HG03025 (cell line): ENCODE results near the gene MAP2K3.

ENCODE experiments used
- ATAC-seq: cut with Tn5 transposase; IDR thresholded peaks from one replicate; pipeline ENCODE4 v1.9.1; 2021; ENCODE audit warnings: mild to moderate bottlenecking, moderate library complexity; ENCODE audit not compliant: unreplicated experiment, low FRiP score

MAP2K3 gene

GRCh38 chr17:21252289-21252795 is 32.2 kb upstream of the MAP2K3 start:
- no peak for ATAC-seq

- ATAC-seq = peak; percentile 57
Measured at GRCh38 chr17:21252796-21253645, 31.5 kb upstream of the MAP2K3 start, which contains the start of gene NATD1. NATD1 (minus strand) TSS chr17:21253410; CDS start chr17:21253264, 146 bp downstream.

GRCh38 chr17:21253646-21254441 is 30.7 kb upstream of the MAP2K3 start:
- ATAC-seq = peak; percentile 3

- no peak for ATAC-seq
Measured at GRCh38 chr17:21258593-21258992, 25.9 kb upstream of the MAP2K3 start.

GRCh38 chr17:21262259-21262993 is 22.1 kb upstream of the MAP2K3 start:
- no peak for ATAC-seq

- ATAC-seq = no peak
Measured at GRCh38 chr17:21263376-21263775, 21.1 kb upstream of the MAP2K3 start.

- ATAC-seq = no peak
Measured at GRCh38 chr17:21268596-21269188, 15.8 kb upstream of the MAP2K3 start.

DNA sequence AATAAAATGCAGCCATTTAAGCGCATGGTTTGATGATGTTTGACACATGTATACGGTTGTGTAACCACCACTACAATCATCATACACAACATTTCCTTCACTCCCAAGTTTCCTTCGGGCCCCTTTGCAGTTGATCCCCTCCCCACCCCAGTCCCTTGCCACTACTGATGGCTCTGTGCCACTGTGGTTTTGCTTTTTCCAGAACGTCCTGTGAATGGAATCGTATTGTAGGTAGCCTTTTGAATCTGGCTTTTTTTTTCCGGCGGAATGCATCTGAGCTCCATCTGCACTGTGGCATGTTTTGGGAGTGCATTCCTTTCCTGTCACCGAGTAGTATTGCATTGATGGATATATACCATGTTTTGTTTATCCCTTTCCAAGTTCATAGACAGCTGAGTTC is 15.1 kb upstream of the MAP2K3 start:
- ATAC-seq = no peak

- ATAC-seq = no peak
Measured at GRCh38 chr17:21271454-21272183, 12.9 kb upstream of the MAP2K3 start.

DNA sequence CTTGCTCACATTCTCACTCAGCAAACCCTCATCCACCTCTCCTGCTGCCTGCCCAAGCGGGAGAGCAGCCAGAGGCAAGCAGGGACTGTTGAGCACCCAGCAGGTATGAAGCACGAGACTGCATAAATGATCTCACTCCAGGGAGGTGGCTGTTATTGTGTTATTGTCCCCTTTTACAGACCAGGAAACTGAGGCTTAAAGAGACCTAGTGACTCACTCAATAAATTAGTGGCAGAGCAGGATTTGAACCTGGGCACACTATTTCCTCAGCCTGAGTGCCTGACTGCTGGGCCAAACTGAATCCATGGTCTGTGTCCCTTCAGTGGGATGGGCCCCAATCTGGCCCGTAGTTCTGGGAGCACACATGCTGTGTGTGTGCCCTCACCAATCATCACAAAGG is 12.3 kb upstream of the MAP2K3 start:
- ATAC-seq = no peak

DNA sequence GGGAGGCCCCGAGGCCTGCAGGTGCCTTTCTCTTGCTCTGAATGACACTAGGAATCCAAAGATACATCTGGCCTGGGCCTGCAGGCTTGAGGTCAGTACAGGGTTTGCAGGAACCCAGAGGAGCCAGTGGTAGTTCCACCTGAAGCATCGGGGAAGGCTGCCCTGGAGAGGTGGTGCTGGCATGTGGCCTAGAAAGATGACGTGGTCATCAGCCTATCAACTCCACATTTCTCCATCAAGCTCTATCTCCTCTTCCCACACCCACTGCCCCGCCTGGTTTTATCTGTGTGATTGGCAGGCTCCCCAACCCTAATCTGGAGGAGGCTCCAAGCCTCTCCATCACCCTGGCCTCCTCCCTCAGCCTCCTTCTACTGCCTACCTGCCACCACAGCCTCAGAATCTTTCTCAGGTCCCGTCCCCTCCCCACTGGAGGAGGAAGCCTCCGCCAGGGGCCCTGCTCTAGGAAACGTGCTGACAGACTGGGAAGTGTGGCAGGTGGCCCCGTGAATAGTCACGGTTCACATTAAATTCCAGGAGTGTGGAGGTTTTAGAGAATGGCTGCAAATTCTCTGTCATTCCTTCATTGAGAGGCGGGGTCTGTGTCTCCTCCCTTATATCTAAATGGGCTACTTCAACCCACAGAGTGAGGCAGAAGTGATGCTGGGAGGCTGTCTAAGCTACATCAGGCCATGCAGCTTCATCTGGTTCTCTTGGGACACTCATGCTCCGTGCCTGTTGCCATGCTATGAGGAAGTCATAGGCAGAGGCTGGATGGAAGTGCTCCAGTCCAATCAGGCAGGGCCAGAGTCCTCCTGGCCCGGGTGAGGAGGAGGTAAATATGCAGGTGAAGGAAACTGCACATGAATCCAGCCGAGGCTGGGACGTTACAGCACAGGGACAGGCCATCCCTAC is 11.4 kb upstream of the MAP2K3 start:
- no peak for ATAC-seq

DNA sequence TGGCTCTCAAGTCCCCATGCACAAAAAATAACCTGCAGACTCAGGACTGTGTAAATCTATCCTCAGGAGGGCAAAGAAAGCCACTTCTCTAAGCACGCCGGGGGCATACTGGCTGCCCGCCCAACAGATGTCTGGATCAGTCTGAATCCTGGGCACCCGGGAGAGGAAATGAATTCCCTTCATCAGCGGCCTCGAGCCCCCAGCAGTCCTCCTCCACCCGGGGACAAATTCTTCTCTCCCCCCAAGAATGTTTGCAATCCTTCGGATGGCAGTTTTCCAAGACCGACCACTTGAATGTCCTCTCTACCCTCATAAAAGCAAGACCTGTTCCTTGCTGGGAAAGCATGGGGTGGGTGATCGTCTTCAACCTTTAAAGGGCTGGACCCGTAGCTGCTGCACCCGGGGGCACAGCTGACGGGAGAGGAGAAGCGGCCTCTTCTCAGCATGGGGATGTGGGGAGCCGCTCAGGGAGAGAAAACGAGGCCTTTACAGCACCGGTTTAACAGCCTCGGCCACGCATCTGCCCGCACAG is 9.4 kb upstream of the MAP2K3 start:
- ATAC-seq = no peak

GRCh38 chr17:21275579-21276263 is 8.8 kb upstream of the MAP2K3 start:
- ATAC-seq = peak; percentile 93

DNA sequence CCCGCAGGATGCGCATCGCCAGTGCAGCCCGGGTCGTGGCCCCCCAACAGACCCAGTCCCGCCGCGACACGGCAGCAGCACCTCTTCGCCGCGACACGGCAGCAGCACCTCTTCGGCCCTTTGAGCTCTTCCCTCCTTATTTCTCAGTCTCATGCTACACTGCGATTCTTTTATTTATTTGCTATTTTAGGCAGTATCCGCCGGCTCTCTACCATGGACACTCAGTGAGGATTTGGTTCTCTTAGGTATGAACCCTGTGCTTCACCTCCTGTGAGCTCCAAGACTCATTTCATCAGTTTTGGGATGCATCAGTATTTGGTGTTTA is 8.3 kb upstream of the MAP2K3 start:
- no peak for ATAC-seq

DNA sequence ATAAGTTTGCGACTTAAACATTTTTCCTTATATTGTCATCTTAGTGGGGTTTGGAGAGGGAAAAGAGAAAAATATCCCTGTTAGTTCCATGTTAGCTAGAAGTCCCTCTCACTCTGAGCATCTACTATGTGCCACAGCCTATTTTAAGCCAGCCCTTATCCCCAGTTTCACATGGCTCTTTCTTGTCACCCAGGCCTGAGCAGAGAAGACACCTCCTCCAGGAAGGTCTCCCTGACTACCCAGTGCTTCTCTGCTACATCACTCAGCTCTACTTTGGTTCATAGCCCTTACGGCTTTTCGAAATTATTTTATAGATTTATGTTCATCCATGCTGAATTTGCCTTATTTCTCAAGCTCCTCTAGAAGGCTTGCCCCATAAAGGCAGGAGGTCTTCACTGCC is 7.2 kb upstream of the MAP2K3 start:
- ATAC-seq = no peak

GRCh38 chr17:21278450-21279197 is 5.9 kb upstream of the MAP2K3 start:
- ATAC-seq = no peak

DNA sequence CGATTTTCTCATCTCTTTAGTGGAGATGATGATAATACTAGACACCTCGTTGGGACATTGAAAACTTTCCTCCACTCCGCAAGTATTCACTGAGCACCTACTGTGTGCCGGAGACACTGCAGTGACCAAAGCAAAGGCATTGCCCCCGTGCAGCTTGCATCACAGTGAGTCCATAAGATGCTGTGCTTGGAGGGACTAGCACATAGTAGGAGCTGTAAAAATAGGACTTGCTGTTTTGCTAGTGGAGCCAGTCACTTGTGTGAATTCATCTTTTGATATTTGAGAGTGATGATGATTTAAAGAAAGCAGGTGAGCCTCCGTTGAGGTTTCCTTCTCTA is 5.3 kb upstream of the MAP2K3 start:
- ATAC-seq = no peak
